OCI-LY7 (cell line): ENCODE results near the gene FASTKD2.

ENCODE experiments used
- CTCF ChIP-seq: fragments of 200-600 bp; sonication (generic); conservative IDR thresholded peaks from 2 replicates; pipeline ENCODE4 v1.5.1; 2014; ENCODE audit warnings: mild to moderate bottlenecking, antibody characterized with exemption, low read length, moderate library complexity, mixed read lengths
- EZH2phosphoT487 ChIP-seq: fragments of 200-600 bp; sonication (generic); IDR thresholded peaks from 2 replicates; pipeline ENCODE4 v1.6.1; 2018; ENCODE audit warnings: low read depth, borderline replicate concordance, mild to moderate bottlenecking, mixed run types, antibody characterized with exemption, low read length, moderate library complexity, mixed read lengths

DNA sequence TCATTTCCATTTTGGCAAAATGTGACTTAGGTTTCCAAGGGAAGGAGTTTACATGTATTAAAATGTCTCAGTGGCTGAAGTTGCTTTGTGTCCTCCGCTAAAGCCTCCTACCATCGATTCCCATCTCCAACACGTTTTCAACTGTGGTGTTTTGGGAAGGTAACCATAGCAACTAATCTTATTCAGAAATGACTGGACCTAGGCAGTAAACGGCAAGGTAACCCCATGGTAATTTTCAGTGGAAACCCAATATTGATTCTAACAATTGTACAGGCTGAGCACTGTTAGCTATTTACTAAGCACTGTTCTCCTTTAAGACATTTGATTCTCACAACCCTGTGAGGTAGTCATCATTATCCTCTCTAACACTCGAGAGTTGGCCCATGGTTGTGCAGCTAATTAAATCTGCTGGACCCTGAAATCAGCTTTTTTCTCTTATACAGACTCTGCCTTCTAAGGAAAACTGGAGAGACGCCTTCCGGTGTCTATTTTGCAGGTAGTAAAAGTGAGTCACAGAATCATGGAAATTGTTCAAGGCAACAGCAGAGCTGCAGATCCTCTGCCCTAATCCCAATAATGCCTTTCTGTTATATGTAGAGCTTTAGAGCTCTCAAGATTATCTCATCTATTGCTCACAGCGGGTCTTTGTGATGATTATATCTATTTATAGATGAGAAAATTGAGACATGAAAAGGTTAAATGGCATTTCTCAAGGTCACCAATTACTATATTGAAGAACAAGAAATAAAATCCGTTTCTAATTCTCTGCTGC, 36.2 kb downstream of the FASTKD2 start:
- TF ChIP-seq CTCF (no peak), EZH2phosphoT487 (no peak)
